SJSA1 (cell line): Measurements from ENCODE around the gene THRB. TPM values are rescaled to one million over a fixed set of nuclear protein-coding genes. Genes with fewer than 3 reads are reported as not detected.

ENCODE experiments used
- DNase-seq, 2 experiments: peaks; one replicate each; pipeline ENCODE4 v3.0.0-alpha.2; 2015 to 2020; ENCODE audit warnings: low spot score in 2 of 2, low read depth in 1 of 2
- H3K27ac ChIP-seq: fragments of 250-450 bp; sonication (Bioruptor Pico); 2 replicates; pipeline ENCODE4 v1.5.1; 2020; ENCODE audit warnings: mild to moderate bottlenecking, moderate library complexity
- H3K27me3 ChIP-seq: fragments of 250-450 bp; sonication (Bioruptor Pico); replicated peaks from 2 replicates; pipeline ENCODE4 v1.5.1; 2020; ENCODE audit warnings: mild to moderate bottlenecking, moderate library complexity
- H3K36me3 ChIP-seq: fragments of 250-450 bp; sonication (Bioruptor Pico); 2 replicates; pipeline ENCODE4 v1.5.1; 2020; ENCODE audit warnings: mild to moderate bottlenecking
- H3K4me1 ChIP-seq: fragments of 250-450 bp; sonication (Bioruptor Pico); replicated peaks from 2 replicates; pipeline ENCODE4 v1.6.1; 2021; ENCODE audit warnings: mild to moderate bottlenecking
- H3K4me3 ChIP-seq: fragments of 250-450 bp; sonication (Bioruptor Pico); 2 replicates; pipeline ENCODE4 v1.5.1; 2020; ENCODE audit warnings: mild to moderate bottlenecking
- H3K9me3 ChIP-seq: fragments of 250-450 bp; sonication (Bioruptor Pico); replicated peaks from 2 replicates; pipeline ENCODE4 v1.5.1; 2020; ENCODE audit warnings: mild to moderate bottlenecking
- total RNA-seq: library from RNA; depleted of rRNA; stranded (reverse); fragments of >200 nt; shearing (Covaris generic); gene quantifications from 2 replicates; pipeline ENCODE4 v1.2.3, GENCODE V29; 2014

Gene THRB
- total RNA-seq, 1 experiment from 2014 or later = 3.2 TPM

DNA sequence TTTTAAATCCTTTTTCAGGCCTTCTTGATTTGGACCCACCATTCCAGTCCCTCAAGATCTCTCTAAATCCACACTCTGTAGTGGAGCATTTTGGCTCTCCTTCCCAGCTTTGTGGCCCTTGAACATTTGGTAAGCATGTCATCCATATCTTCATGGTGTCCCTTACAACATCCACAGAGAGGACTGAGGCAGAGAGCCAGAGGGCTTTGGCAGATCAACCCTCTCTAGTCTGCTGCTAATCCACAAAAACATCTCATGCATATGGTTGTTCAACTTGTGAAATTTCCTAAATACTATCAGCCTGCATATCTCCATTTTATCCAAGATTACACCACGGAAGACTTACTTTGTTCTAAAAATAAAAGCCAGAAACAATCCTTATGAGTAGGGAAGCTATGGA, 23.2 kb downstream of the THRB start:
- no peaks in the 10 kb centered on the region for H3K36me3 ChIP-seq
- H3K27ac ChIP-seq = no peak overlapping the region
- DNase-seq = no peak
- H3K4me3 ChIP-seq = no peak overlapping the region
- peaks cover 4% of the 10 kb centered on the region; the same call in 1 of the 2 replicates for H3K4me1 ChIP-seq
- H3K27me3 ChIP-seq = no peaks in the 10 kb centered on the region
- H3K9me3 ChIP-seq = 0 out of 2 replicates have a peak, but pooled peaks cover 3% of the 10 kb centered on the region

DNA sequence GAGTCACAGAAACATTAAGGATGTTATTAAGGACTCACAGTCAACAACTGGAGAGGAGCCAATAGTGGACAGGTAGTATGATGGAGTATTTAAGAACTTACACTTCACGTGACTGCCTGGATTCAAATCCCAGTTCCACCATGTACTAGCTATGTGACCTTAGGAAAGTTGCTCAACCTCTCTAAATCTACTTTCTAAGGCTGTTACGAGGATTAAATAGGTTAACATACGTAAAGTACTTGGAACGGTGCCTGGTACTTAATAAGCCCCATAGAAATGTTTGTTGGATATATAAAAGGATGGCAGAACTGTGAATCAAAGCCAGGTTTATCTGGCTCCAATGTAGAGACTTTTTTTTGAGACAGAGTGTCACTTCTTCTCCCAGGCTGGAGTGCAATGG, 24.4 kb downstream of the THRB start:
- Histone ChIP-seq H3K36me3 (no peaks in the 10 kb centered on the region), H3K4me3 (no peak overlapping the region), H3K4me1 (no peaks in the 10 kb centered on the region), H3K27ac (no peak overlapping the region), H3K27me3 (no peaks in the 10 kb centered on the region), H3K9me3 (0 out of 2 replicates have a peak, but pooled peaks cover 3% of the 10 kb centered on the region)
- no peak for DNase-seq

DNA sequence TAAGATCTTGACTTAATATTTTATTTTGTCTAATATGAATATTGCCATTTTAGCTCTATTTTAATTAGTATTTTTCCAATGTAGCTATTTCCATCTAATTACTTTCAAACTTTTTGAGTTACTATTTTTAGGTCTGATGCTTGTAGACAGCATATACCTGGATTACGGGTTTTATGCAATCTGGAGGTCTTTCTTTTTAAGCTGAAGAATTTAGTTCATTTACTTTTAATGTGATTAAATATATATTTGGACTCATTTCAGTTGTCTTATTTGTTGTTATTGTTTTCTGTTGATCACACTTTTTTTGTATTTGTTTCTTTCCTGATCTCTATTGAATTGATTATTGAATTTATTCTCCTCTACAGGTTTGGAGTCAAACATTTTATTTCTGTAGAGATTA, 30.3 kb downstream of the THRB start:
- Histone ChIP-seq H3K4me3 (no peak overlapping the region), H3K27me3 (no peaks in the 10 kb centered on the region), H3K36me3 (no peaks in the 10 kb centered on the region), H3K4me1 (no peaks in the 10 kb centered on the region), H3K27ac (no peak overlapping the region), H3K9me3 (0 out of 2 replicates have a peak, but pooled peaks cover 3% of the 10 kb centered on the region)
- no peak for DNase-seq

DNA sequence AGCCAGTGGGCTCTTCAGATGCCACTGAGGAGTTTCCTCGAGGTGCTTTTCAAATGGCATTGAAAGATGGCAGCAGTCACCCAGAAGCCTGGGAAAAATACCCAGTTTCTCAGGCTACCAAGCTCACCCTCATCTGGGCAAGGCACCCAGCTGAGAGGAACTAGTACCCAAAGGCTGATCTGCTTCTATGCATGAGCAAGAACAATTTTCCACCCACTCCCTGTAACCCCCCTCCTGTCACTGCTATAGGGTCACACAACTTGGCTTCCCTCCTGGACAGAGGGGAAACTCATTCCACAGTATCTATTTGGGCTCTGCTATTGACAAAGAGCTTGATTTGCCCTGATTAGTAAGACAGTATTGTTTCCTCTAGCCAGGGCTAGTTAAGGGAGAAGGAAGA, 31.9 kb downstream of the THRB start:
- no peak for DNase-seq
- Histone ChIP-seq H3K4me3 (no peak overlapping the region), H3K36me3 (no peaks in the 10 kb centered on the region), H3K27ac (no peak overlapping the region), H3K9me3 (no peaks in the 10 kb centered on the region), H3K4me1 (no peaks in the 10 kb centered on the region), H3K27me3 (no peaks in the 10 kb centered on the region)

DNA sequence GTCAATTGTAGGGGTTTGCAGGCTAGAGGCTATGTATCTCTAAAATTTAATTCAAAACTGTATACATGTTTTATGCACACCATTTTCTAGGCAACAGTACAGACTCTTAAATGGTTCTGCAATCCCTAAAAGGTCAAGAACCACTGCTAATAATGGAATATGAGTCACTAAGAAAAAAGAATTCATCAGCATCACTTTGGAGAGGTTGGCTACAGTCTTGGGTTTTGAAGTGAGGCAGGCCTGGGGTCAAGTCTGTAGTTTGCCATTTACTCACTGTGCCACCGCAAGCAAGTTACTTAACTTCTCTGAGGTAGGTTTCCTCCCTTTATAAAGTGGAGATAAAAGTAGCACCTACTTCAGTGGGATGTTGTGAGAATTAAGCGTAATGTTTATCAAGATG, 33.7 kb downstream of the THRB start:
- H3K4me1 ChIP-seq = no peaks in the 10 kb centered on the region
- no peaks in the 10 kb centered on the region for H3K36me3 ChIP-seq
- no peaks in the 10 kb centered on the region for H3K9me3 ChIP-seq
- no peak for DNase-seq
- no peak overlapping the region for H3K27ac ChIP-seq
- H3K27me3 ChIP-seq = no peaks in the 10 kb centered on the region
- no peak overlapping the region for H3K4me3 ChIP-seq

DNA sequence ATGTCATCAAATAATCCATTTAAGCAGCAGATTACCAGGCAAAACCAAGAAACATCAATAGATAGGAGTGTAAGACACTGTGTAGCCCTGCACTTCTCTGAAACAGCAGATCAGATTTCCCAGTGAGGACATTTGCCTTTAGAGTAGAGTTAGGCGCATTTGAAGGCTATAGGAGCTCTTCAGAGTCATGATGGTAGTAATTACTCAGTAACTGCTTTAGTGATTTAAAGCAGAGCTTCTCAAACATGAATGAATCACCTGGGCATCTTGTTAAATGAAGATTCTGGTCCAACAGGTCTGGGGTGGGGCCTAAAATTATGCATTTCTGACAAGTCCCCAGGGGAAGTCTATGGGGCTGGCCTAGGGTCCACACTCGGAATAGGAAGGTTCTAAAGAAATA, 36.9 kb downstream of the THRB start:
- H3K9me3 ChIP-seq = no peaks in the 10 kb centered on the region
- no peaks in the 10 kb centered on the region for H3K36me3 ChIP-seq
- no peaks in the 10 kb centered on the region for H3K4me1 ChIP-seq
- no peak for DNase-seq
- no peaks in the 10 kb centered on the region for H3K27me3 ChIP-seq
- H3K4me3 ChIP-seq = no peak overlapping the region
- H3K27ac ChIP-seq = no peak overlapping the region

DNA sequence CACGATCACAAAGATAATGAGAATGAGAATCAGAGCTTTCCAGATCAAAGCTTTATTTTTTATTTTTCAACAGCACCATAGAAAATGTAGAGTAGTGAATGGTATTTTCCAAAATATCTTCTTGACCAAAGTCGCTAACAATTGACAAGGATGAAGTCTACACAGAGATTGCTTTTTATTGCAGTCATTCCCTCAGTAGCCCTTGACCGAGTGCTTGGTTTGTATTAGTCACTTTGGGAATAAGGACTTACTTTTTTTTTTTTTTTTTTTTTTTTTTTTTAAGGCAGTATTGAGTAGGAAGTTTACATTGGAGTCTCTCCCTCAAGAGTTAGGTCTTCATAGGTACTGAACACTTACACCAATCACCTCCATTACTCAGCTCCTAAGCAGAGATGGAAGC, 39.8 kb downstream of the THRB start:
- no peak overlapping the region for H3K4me3 ChIP-seq
- no peaks in the 10 kb centered on the region for H3K4me1 ChIP-seq
- no peak for DNase-seq
- H3K36me3 ChIP-seq = no peaks in the 10 kb centered on the region
- H3K9me3 ChIP-seq = no peaks in the 10 kb centered on the region
- H3K27me3 ChIP-seq = no peaks in the 10 kb centered on the region
- H3K27ac ChIP-seq = no peak overlapping the region

DNA sequence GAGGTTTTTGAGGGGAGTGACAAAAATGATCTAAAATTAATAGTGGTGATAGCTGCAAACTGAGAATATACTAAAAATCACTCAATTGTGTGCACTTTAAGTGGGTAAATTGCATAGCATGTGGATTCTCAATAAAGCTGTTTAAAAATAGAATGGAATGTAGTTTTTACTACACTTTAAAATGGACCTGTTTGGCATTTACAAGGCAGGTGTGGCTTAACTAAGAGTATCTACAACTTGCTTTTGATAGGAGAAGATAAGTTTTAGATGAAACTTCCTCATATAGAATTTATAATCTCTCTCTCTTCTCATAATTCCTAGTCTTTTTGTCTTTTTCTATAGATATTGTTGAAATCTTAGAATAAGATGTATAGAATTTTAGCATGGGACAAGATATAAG, 40.3 kb downstream of the THRB start:
- DNase-seq = no peak
- H3K36me3 ChIP-seq = no peaks in the 10 kb centered on the region
- no peaks in the 10 kb centered on the region for H3K9me3 ChIP-seq
- no peak overlapping the region for H3K27ac ChIP-seq
- H3K4me3 ChIP-seq = no peak overlapping the region
- H3K4me1 ChIP-seq = no peaks in the 10 kb centered on the region
- H3K27me3 ChIP-seq = no peaks in the 10 kb centered on the region

DNA sequence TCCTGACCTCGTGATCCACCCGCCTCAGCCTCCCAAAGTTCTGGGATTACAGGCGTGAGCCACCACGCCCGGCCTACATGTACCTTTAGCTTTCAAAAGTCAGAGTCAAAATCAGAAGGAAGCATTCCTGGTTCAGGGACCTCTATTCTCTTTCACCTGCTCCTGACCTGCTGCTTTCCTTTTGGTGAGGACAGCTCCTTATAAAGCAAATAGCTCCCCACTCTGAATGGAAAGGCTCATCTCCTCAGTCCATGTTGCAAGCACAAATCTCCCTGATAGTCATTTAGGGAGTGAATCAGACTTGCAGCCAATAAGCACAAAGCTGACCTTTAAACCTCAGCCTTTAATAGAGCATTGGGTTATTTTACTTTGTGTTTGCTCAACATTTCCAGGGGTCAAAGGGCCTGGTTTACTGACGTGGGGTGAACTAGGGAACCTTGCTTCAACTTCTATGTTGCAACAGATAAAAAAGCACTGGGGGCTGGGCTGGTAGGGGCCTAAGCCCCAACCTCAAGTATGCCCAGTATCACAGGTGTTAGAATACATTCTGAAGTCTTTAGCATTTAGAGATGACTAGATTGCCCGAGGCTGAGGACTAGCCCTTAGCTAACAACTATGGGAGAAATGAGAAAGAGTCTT, 43.1 kb downstream of the THRB start:
- Histone ChIP-seq H3K4me1 (no peaks in the 10 kb centered on the region), H3K4me3 (no peak overlapping the region), H3K27me3 (no peaks in the 10 kb centered on the region), H3K27ac (no peak overlapping the region), H3K36me3 (no peaks in the 10 kb centered on the region), H3K9me3 (no peaks in the 10 kb centered on the region)
- no peak for DNase-seq

DNA sequence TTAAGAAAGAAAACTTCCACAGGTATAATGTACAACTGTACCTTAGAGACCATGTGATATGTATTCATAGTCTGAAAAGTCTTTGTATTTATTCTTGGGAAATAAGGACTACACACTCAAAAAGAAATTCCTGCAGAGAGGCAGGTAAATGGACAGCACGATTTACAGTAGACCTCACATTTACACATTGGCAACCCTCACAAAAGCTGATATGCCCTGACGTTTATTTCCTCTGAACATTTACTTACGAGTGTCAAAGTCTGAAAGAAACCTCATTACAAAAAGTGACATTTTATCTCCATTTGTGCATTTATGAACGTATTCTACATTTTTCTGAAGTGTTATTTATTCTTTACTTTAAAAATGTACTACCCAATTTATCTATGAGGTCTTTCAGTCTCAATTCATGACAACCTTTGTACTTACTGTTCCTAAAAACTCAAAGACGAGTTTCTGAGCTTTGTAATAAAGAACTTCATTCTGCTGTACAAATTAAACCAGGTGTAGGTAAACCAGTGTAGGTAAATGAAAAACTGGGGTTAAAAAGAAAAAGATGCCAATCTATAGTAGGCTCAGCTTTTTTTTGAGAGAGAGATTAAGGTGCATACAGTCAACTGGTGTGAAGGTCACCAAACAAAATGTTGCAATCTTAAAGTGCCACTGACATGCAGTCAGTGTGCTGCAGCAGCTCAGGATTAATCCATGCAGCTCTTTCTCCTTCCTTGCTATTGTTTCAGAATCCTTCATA, 44.3 kb downstream of the THRB start:
- no peak overlapping the region for H3K27ac ChIP-seq
- H3K27me3 ChIP-seq = no peaks in the 10 kb centered on the region
- H3K9me3 ChIP-seq = no peaks in the 10 kb centered on the region
- no peak overlapping the region for H3K4me3 ChIP-seq
- no peaks in the 10 kb centered on the region for H3K36me3 ChIP-seq
- no peak for DNase-seq
- no peaks in the 10 kb centered on the region for H3K4me1 ChIP-seq

DNA sequence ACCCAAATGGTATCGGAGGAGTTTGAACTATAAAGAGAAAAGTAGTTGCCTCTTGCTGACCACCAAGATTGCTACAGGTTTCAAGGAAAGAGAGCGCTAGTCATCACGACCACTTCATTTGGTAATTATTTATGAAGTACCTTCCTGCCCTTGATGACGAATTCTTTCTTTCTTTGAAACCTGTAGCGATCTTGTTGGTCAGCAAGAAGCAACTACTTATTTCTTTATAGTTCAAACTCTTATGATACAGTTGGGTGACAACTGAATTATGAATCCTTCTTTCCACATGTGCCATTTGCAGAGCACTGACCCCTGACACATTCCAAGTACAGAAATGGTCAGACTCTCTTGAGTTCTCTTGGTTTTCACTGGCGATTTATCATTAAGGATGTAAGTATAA, 46.8 kb downstream of the THRB start:
- H3K4me1 ChIP-seq = no peaks in the 10 kb centered on the region
- no peak overlapping the region for H3K4me3 ChIP-seq
- H3K36me3 ChIP-seq = no peaks in the 10 kb centered on the region
- H3K27me3 ChIP-seq = no peaks in the 10 kb centered on the region
- H3K27ac ChIP-seq = no peak overlapping the region
- no peaks in the 10 kb centered on the region for H3K9me3 ChIP-seq
- no peak for DNase-seq

DNA sequence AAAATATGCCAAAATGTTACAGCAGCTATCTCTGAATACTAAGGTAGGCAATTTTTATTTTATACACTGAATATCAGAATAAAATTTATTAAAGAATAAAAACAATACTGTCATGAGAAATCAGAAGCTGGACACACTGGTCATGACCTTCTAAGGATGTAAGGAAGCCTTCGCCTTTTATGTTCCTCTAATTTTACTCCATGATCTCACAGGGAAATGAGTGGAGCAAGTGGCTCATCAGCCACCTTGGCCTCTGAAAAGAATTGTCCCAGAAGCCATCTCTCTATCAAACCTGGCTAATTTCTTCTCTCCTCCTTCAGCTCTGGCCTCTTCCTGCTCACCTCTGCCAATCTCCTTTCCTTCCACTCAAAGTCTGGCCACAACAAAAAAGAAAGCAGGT, 48.6 kb downstream of the THRB start:
- H3K27me3 ChIP-seq = no peaks in the 10 kb centered on the region
- no peaks in the 10 kb centered on the region for H3K4me1 ChIP-seq
- DNase-seq = no peak
- H3K36me3 ChIP-seq = no peaks in the 10 kb centered on the region
- H3K9me3 ChIP-seq = no peaks in the 10 kb centered on the region
- H3K27ac ChIP-seq = no peak overlapping the region
- no peak overlapping the region for H3K4me3 ChIP-seq

DNA sequence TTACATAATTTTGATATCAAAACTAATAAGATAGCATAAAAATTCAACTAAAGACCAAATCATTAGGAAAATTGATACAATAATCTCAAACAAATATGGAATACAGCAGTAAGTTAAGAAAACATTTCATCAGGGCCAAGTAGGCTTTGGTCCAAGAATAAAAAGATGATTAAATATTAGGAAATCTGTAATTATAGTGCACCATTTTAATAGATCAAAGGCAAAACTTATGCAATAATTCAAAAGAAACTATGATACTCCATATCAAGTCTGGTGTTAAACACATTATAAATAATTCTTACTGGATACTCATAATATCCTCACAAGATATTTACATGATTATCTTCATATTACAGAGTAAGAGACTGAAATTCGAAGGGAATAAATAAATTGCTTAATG, 51.2 kb downstream of the THRB start:
- no peak for DNase-seq
- no peaks in the 10 kb centered on the region for H3K36me3 ChIP-seq
- H3K4me1 ChIP-seq = no peaks in the 10 kb centered on the region
- no peaks in the 10 kb centered on the region for H3K9me3 ChIP-seq
- H3K27ac ChIP-seq = no peak overlapping the region
- H3K4me3 ChIP-seq = no peak overlapping the region
- no peaks in the 10 kb centered on the region for H3K27me3 ChIP-seq

DNA sequence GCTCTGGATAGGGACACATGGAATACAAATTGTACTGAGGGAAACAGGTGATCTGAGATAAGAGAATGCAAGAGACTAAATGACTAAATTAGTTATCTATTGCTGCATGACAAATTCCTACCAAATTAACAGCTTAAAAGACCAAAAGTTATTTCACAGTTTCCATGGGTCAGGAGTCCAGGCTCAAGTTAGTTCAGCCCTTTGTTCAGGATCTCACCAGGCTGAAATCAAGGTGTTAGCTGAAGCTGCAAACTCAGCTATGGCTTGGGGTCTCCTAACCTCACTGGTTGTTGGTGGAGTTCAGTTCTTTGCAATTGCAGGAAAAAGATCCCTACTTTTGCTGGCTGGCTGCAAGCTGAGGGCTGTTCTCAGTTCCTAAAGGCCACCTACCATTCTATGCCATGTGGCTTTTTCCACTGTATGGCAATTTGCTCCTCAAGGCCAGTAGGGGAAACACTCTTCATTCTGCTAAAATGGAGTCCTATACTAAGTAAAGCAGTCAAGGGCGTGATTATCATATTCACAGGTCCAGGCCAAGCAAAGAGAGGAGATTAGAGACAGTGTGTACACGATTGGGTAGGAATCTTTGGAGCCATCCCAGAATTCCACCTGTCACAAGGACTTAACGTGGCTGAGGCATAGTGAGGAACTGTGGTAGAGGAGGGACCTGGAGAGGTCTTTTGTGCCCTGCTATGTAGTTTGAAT, 53.7 kb downstream of the THRB start:
- DNase-seq = no peak
- no peaks in the 10 kb centered on the region for H3K27me3 ChIP-seq
- no peak overlapping the region for H3K27ac ChIP-seq
- H3K36me3 ChIP-seq = no peaks in the 10 kb centered on the region
- H3K9me3 ChIP-seq = no peaks in the 10 kb centered on the region
- no peak overlapping the region for H3K4me3 ChIP-seq
- H3K4me1 ChIP-seq = no peaks in the 10 kb centered on the region
